SU-DHL-6 (cell line): Measurements from ENCODE around the gene CRCP.
"Not testable (repeated sequence)": the region's sequence is repeated elsewhere in the genome, so short reads cannot be mapped to it uniquely, and the experiment has no call there.

Experiments used
- EZH2phosphoT487 ChIP-seq: fragments of 200-600 bp; sonication (generic), shearing (Covaris generic); conservative IDR thresholded peaks from 2 replicates; pipeline ENCODE4 v1.6.1; 2018; ENCODE audit warnings: mild to moderate bottlenecking, antibody characterized with exemption, low read length, moderate library complexity, mixed read lengths
- TF ChIP-seq, protein P1 (sequence below): fragments of 200-600 bp; sonication (generic); IDR thresholded peaks from one replicate; pipeline ENCODE4 v1.5.1; 2017; ENCODE audit warnings: antibody characterized with exemption, mild to moderate bottlenecking, low read length, moderate library complexity; ENCODE audit not compliant: insufficient read depth, poor library complexity, severe bottlenecking

GRCh38 chr7:66172536-66173401 is 58.1 kb downstream of the CRCP start:
- TF ChIP-seq, protein P1, sequence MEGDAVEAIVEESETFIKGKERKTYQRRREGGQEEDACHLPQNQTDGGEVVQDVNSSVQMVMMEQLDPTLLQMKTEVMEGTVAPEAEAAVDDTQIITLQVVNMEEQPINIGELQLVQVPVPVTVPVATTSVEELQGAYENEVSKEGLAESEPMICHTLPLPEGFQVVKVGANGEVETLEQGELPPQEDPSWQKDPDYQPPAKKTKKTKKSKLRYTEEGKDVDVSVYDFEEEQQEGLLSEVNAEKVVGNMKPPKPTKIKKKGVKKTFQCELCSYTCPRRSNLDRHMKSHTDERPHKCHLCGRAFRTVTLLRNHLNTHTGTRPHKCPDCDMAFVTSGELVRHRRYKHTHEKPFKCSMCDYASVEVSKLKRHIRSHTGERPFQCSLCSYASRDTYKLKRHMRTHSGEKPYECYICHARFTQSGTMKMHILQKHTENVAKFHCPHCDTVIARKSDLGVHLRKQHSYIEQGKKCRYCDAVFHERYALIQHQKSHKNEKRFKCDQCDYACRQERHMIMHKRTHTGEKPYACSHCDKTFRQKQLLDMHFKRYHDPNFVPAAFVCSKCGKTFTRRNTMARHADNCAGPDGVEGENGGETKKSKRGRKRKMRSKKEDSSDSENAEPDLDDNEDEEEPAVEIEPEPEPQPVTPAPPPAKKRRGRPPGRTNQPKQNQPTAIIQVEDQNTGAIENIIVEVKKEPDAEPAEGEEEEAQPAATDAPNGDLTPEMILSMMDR, result not testable (repeated sequence)
- not testable (repeated sequence) for TF ChIP-seq EZH2phosphoT487
